Dermis blood vessel endothelial cell (primary cell): ENCODE data around the gene PAIP2B. TPM values are rescaled to one million over a fixed set of nuclear protein-coding genes. Genes with fewer than 3 reads are reported as not detected.
A peak's percentile ranks its signal among the peaks of the same experiment; 100 is the strongest.
"Not testable (repeated sequence)": the region's sequence is repeated elsewhere in the genome, so short reads cannot be mapped to it uniquely, and the experiment has no call there.

Source experiments
- DNase-seq: peaks from one replicate; pipeline ENCODE4 v3.0.0; 2010
- total RNA-seq: library from RNA; depleted of rRNA; stranded (reverse); fragments of >200 nt; gene quantifications from 2 replicates; pipeline ENCODE4 v1.2.3, GENCODE V29; 2014

PAIP2B gene, protein sequence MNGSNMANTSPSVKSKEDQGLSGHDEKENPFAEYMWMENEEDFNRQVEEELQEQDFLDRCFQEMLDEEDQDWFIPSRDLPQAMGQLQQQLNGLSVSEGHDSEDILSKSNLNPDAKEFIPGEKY
- 1.5 and 1.9 TPM in 2 replicates for total RNA-seq

DNA sequence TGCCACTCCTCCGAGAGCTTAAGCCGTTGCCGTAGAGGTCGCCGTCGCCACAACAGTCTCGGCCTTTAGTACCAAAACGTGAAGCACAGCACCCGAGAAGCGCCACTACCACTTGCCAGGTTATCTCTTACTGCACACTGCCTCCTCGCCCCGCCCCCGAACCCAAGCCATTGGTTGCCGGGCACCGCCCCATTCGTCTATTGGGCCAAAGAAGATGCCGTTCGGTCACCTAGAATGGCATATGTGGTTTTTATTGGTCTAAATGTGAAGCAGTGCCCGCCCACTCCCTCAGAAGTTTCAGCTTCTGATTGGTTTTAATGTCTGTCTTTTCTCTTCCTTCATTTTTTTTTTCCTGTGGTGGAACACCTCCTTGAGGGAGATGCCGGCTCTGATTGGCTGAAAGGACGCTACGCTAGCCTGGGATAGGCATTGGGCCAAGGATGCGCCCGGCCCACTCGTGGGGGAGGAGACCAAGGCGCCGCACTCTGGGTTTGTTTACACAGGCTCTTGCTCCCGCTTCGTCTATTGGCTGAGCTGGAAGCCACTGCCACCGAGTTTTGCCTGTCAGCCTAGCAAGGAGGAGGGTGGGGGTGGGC, at the start of gene PAIP2B:
Gene PAIP2B (minus strand): TSS at position 139 of the 596 bp plus-strand sequence. CDS start 24,514 bp downstream, outside the sequence.
- DNase-seq, result peak; percentile 99

GRCh38 chr2:71275939-71276310, 49.0 kb upstream of the PAIP2B start:
- DNase-seq, result no peak

DNA sequence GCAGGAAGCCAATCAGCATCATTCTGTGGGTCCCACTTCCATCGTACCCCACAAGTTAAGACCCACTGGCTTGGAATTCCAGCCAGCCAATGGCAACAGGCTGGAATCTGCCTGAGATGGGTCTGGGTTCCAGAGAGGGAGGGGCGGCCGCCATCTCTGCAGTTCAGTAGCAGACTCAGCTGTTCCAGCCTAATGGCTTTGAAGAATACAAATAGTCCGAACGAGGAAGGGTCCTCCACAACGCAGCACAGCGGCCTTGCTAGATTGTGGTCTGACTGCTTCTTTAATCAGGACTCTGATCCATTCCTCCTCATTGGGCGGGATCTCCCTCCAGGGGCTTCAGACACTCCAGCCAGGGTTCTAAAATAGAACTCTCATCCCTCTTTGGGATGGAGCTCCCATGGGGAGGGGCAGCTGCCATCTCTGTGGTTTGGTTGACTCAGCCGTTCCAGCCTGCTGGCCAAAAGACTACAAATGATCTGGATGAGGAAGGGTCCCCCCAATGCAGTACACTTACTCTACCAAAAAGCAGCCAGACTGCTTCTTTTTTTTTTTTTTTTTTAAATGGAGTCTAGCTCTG, 42.7 kb upstream of the PAIP2B start:
- no peak for DNase-seq

GRCh38 chr2:71263386-71263785, 36.5 kb upstream of the PAIP2B start:
- DNase-seq, result no peak

DNA sequence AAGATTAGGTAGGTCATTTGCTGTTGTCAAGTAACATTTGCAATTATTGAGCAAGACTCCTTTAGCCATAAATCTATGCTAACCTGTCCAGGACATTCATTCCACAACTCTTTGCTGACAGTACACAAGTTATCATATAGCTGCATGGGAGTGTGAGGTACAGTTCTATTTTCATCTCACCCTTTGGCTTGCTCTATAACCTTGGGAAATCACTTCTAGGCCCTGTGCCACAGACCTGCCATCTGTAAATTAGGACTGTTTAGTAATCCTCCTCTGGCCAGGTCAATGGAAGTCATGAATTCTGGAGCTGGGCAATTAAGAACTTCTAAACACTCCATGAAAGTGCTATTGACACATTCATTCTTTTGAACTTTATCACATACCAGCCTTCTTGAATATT, 34.6 kb upstream of the PAIP2B start:
- no peak for DNase-seq

DNA sequence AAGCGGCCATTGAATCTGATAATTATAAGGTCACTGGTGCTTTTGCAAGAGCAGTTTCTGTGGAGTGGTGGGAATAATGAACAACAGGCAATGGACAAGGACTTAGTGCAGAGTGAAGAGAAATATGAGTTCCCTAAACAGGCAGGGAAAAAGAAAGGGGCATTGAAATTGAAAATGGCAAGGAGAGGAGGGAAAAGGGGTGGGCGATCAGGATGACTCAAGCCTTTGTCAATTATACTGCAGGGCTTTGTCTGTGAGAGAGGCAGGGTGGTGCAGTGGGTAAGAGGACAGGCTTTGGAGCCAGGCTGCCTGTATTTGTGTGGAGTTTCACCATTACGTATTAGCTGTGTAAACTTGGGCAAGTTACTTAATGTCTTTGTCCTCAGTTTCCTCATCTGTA, 29.5 kb upstream of the PAIP2B start:
- no peak for DNase-seq

DNA sequence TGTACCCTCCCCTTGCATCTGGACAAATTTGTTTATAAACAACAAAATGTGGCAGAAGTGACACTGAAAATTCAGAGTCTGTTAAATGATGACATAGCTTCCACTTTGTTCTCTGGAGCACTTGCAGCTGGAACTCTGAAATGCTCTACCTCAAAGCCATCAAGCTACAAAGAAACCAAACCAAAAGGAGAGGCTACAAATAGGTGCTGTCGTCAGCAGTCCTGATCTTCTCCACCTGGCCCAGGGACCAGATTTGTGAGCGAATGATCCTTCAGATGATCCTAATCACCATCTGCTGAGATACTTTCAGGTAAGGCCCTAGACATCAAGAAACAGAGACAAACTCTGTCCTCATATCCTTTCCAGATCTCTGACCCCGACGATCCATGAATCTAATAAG, 27.9 kb upstream of the PAIP2B start:
- DNase-seq, result no peak

DNA sequence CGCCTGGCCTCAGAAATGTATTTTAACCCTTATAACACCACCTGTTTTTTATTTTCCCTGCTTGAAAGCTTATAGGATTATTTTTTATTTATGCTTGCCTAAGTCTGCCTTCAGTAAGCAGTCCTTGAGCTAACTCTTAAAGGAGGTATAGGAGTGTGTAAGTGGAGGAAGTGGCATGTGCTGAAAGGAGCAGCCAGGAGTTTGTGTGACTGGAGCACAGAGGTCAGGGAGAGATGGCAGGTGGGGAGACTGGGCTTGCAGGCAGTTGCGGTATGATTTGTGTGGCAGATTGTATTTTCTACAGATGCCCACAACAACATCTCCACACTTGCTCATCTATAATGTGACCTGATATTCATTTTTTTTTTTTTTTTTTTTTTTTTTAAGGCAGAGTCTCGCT, 27.2 kb upstream of the PAIP2B start:
- no peak for DNase-seq

GRCh38 chr2:71253476-71253875, 26.6 kb upstream of the PAIP2B start:
- no peak for DNase-seq

DNA sequence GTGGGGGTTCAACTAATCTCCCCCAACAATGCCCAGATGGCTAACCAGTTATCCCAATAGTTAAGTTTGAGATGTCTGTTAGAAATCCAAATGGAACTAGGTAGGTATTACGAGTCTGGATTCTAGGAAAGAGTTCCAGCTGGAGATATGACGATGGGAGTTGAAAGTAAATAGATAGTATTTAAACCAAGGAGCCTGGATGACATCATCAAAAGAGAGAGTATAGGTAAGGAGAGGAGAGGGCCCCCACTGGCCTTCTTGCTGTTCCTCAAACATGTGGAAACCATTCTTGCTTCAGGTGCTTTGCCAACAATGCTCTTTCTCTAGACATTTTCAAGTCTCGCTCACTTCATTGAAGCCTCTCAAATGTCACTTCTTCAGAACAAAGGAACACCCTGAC, 26.0 kb upstream of the PAIP2B start:
- no peak for DNase-seq

GRCh38 chr2:71250935-71251334, 24.0 kb upstream of the PAIP2B start:
- no peak for DNase-seq

- no peak for DNase-seq
Observed at GRCh38 chr2:71244302-71244660, 17.4 kb upstream of the PAIP2B start.

DNA sequence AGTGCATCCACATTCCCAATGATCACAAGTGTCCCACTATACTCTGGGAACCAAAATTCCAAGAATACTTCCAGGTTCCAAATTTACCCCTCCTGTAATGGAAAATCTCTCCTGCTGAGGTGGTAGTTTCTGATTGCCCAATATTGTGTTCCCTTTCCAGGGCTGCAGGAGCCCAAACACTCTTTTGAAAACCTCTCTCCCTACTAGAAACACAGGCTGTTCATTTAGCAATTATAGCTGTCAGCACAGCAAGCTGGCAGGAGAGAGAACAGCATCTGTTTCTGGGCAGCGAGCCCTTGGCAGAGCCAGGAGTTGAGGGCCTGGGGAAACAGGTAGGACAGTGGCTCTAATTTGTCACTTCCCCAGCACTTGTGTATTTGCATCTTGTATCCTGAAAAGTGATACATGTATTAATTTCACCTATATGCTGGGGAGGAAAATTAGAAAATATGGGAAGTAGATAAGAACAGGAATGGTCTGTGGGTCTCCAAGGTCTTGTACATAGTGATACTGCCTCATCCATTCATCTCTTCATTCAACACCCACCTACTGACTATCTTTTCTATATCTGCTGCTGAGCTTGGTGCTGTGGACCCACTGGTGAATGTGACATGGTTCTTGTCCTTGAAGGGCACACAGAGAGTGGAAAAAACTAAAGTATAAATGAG, 16.9 kb upstream of the PAIP2B start:
- DNase-seq, result no peak

GRCh38 chr2:71240794-71241193, 13.9 kb upstream of the PAIP2B start:
- DNase-seq, result no peak

DNA sequence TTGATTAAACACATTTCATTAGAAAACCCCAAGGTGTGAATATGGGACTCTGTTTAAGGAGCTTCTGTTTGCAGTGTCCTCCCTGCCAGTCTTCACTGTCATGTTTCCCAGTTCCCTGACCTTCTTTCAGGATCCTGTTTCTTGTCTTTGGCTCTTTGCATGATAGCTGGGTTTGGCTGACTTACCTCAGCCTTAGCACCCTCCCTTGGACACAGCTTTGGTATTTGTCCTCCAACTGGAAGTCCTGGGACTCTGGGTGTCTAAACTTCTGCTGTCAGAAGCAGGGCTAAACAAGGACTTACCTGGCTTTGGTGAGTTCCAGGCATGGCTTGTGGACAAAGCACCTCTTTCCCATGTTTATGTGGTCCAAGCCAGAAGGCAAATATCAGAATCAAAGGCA, 11.2 kb upstream of the PAIP2B start:
- DNase-seq, result no peak

DNA sequence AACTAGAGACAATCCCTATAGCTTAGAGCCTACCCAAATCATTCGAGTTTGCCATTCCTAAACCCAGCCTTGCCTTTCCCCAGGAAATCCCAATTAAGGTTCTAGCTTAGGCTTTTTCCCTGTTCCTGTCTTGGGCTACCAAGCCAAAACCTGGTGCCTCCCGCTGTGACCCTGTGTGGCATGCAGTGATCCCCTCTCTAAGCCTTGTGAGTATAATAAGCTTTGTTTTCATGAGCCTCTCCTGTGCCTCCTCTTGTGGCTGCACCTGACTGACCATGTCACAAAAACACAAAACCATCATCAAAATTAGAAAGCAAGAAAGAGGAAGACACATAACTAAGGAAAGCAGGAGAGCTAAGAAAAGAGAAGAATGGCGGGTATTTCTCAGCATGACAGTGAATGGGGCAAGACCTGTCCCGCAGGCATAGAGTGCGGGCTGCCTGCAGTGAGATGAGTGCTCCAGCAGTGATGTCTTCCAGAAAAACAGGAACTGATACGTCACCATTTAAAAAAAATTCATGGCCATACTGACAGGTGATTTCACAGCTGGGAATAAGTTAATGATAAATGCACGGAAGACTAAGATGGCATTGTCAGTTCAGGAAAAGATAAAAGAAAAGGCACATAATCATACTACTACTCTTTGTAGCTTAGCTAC, 9.2 kb upstream of the PAIP2B start:
- no peak for DNase-seq

DNA sequence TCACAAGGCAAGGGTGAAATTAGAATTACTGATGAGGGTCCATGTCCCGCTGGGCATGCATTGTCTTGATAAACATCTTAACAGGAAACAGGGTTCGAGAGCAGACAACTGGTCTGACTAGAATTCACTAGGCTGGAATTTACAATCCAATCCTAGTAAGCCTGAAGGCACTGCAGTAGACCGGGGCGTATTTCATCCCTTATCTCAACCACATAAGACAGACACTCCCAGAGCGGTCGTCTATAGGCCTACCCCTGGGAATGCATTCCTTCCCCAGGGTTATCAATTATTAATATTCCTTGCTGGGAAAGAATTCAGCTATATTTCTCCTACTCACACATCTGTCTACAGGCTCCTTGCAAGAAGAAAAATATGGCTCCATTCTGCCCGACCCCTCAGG, 6.2 kb upstream of the PAIP2B start:
- not testable (repeated sequence) for DNase-seq

GRCh38 chr2:71226096-71226964, 573 bp downstream of the PAIP2B start:
- peak; percentile 1 for DNase-seq

GRCh38 chr2:71224935-71225334, 2.0 kb downstream of the PAIP2B start:
- no peak for DNase-seq

DNA sequence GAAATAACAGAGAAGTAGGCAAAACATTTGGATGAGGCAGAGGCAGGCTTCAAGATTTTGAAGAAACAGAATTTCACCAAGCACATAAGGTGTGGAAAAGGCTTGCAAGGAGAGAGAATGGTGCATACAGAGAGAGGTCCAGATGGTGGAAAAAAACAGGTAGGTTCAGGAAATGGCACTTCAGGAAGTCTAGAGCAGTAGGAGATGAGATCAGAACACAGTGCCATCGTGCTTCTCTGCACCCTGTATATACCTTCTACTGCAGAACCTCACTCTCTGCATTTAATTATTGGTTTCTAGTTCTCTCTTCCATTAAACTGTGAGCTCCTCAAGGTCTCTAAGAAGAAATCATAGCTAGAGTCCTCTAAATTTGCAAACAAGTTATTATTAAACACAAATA, 2.4 kb downstream of the PAIP2B start:
- DNase-seq, result no peak

DNA sequence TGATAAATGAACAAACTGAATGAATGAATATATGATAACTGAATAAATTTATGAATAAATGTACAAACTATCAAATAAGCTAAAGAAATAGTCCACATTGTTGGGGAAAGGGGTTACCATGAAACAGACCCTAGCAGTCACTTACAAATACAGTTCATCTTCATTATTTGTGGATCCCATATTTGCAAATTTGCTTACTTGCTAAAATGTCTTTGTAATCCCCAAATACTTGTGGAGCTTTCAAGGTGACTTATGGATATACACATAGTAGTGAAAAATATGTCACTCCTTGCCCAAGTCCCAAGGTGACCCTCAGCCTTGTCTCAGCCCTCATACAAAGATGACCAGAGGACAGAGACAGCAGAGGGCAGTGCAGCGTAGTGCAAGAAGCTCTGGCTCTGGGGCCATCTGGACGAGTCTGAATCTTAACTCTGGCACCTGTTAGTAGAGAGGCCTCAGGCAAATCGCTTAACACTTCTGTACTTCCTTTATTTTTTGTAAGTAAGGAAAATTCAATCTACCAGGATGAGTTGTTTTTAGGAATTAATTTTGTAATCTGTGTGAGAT, 3.1 kb downstream of the PAIP2B start:
- peak; percentile 72 for DNase-seq

DNA sequence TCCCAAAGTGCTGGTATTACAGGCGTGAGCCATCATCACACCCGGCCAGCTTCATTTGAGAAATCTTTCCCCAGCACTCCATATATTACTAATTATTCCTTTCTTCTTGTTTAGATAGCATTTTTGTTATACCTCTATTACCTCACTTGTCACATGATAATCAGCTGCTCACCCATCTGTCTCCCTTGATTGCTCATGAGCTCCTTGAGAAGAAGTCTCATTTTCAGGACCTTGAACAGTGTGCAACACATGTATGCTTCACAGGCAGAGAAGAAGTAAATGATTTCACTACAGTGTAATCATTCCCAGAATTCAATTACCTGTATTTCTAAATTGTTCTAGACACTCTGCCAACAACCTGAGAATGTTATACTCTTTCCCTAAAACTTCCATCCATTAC, 6.2 kb downstream of the PAIP2B start:
- DNase-seq, result no peak
